ENCODE results near the gene ZNF407.
A peak's percentile ranks its signal among the peaks of the same experiment; 100 is the strongest.

ZNF407 gene

GRCh38 chr18:74551452-74551851 is 46.2 kb upstream of the ZNF407 start:
- H4K20me1 ChIP-seq (ENCODE audit: low read depth, low read length), result no peaks in the 10 kb centered on the region
- no peak overlapping the region for H3K4me3 ChIP-seq (ENCODE audit: insufficient read depth, low read length, poor library complexity, severe bottlenecking)

GRCh38 chr18:74551936-74552555 is 45.6 kb upstream of the ZNF407 start:
- H3K4me2 ChIP-seq (ENCODE audit: low read depth, low read length, poor library complexity, severe bottlenecking), result no peak overlapping the region
- no peaks in the 10 kb centered on the region for H3K27me3 ChIP-seq (ENCODE audit: low read length)
- peaks cover 14% of the 10 kb centered on the region; the same call in 1 of the 2 replicates for H3K9me3 ChIP-seq (ENCODE audit: insufficient read depth, low read length)

More at GRCh38 chr18:74551452-74551851, 46.2 kb upstream of the ZNF407 start:
- Histone ChIP-seq H3K79me2 (ENCODE audit: insufficient read depth, low read length) (no peaks in the 10 kb centered on the region), H3K4me2 (ENCODE audit: low read depth, low read length, poor library complexity, severe bottlenecking) (no peak overlapping the region), H3K9ac (ENCODE audit: low read length) (no peak overlapping the region), H2AFZ (ENCODE audit: low read depth, low read length, severe bottlenecking) (no peak overlapping the region), H3K27ac (ENCODE audit: low read depth, low read length) (no peak overlapping the region), H3K36me3 (ENCODE audit: low read length) (no peaks in the 10 kb centered on the region), H3K27me3 (ENCODE audit: low read length) (no peaks in the 10 kb centered on the region), H3F3A (ENCODE audit: insufficient read depth) (no peaks in the 10 kb centered on the region), H3K9me3 (ENCODE audit: insufficient read depth, low read length) (peaks cover 14% of the 10 kb centered on the region; the same call in 1 of the 2 replicates), H3K9me2 (replicated peaks; ENCODE audit: insufficient read depth, low read length) (no peaks in the 10 kb centered on the region)
- no peak for TF ChIP-seq CTCF (IDR thresholded peaks at IDR 0.05; ENCODE audit: insufficient read depth, low read length, poor library complexity, severe bottlenecking)
- no peak for TF ChIP-seq EZH2phosphoT487 (conservative IDR thresholded peaks at IDR 0.05; ENCODE audit: low read length)

GRCh38 chr18:74556126-74556525 is 41.5 kb upstream of the ZNF407 start:
- Histone ChIP-seq H4K20me1 (ENCODE audit: low read depth, low read length) (no peaks in the 10 kb centered on the region), H3K9ac (ENCODE audit: low read length) (no peak overlapping the region), H3K4me3 (ENCODE audit: insufficient read depth, low read length, poor library complexity, severe bottlenecking) (no peak overlapping the region), H2AFZ (ENCODE audit: low read depth, low read length, severe bottlenecking) (no peak overlapping the region), H3K27me3 (ENCODE audit: low read length) (no peaks in the 10 kb centered on the region), H3F3A (ENCODE audit: insufficient read depth) (no peaks in the 10 kb centered on the region), H3K9me2 (replicated peaks; ENCODE audit: insufficient read depth, low read length) (no peaks in the 10 kb centered on the region), H3K9me3 (ENCODE audit: insufficient read depth, low read length) (no peaks in the 10 kb centered on the region), H3K79me2 (ENCODE audit: insufficient read depth, low read length) (no peaks in the 10 kb centered on the region), H3K4me2 (ENCODE audit: low read depth, low read length, poor library complexity, severe bottlenecking) (no peak overlapping the region), H3K36me3 (ENCODE audit: low read length) (no peaks in the 10 kb centered on the region), H3K27ac (ENCODE audit: low read depth, low read length) (no peak overlapping the region)
- TF ChIP-seq EZH2phosphoT487 (conservative IDR thresholded peaks at IDR 0.05; ENCODE audit: low read length) (no peak), CTCF (IDR thresholded peaks at IDR 0.05; ENCODE audit: insufficient read depth, low read length, poor library complexity, severe bottlenecking) (no peak)

More at GRCh38 chr18:74551936-74552555, 45.6 kb upstream of the ZNF407 start:
- no peaks in the 10 kb centered on the region for H3K79me2 ChIP-seq (ENCODE audit: insufficient read depth, low read length)
- no peak overlapping the region for H3K9ac ChIP-seq (ENCODE audit: low read length)
- no peak overlapping the region for H3K27ac ChIP-seq (ENCODE audit: low read depth, low read length)
- H4K20me1 ChIP-seq (ENCODE audit: low read depth, low read length), result no peaks in the 10 kb centered on the region
- peak; percentile 74 for TF ChIP-seq CTCF (IDR thresholded peaks at IDR 0.05; ENCODE audit: insufficient read depth, low read length, poor library complexity, severe bottlenecking)
- TF ChIP-seq EZH2phosphoT487 (conservative IDR thresholded peaks at IDR 0.05; ENCODE audit: low read length), result no peak
- H3K36me3 ChIP-seq (ENCODE audit: low read length), result no peaks in the 10 kb centered on the region
- no peaks in the 10 kb centered on the region for H3F3A ChIP-seq (ENCODE audit: insufficient read depth)
- no peak overlapping the region for H3K4me3 ChIP-seq (ENCODE audit: insufficient read depth, low read length, poor library complexity, severe bottlenecking)
- no peaks in the 10 kb centered on the region for H3K9me2 ChIP-seq (replicated peaks; ENCODE audit: insufficient read depth, low read length)
- no peak overlapping the region for H2AFZ ChIP-seq (ENCODE audit: low read depth, low read length, severe bottlenecking)
